Loucy (cell line): ENCODE results near the gene ADGRF4.

Experiments used
- H2AFZ ChIP-seq: fragments of 200-600 bp; sonication (generic); 2 replicates; pipeline ENCODE4 v1.6.0; 2016; ENCODE audit warnings: antibody characterized with exemption, mild to moderate bottlenecking, low read length, moderate library complexity
- H3F3A ChIP-seq: fragments of 200-600 bp; 2 replicates; pipeline ENCODE4 v1.6.0; 2016; ENCODE audit warnings: antibody characterized with exemption, low read depth, mild to moderate bottlenecking
- H3K27me3 ChIP-seq: fragments of 200-600 bp; sonication (generic); 2 replicates; pipeline ENCODE4 v1.6.1; 2014; ENCODE audit warnings: low read length, mild to moderate bottlenecking; ENCODE audit not compliant: insufficient read depth, poor library complexity, severe bottlenecking
- H3K36me3 ChIP-seq: fragments of 200-600 bp; sonication (generic); 2 replicates; pipeline ENCODE4 v1.6.1; 2016; ENCODE audit warnings: low read length; ENCODE audit not compliant: insufficient read depth
- H3K4me1 ChIP-seq: fragments of 200-600 bp; sonication (generic); 2 replicates; pipeline ENCODE4 v1.5.1; 2014; ENCODE audit warnings: low read length, mild to moderate bottlenecking; ENCODE audit not compliant: insufficient read depth, poor library complexity, severe bottlenecking
- H3K4me2 ChIP-seq: fragments of 200-600 bp; sonication (generic); 2 replicates; pipeline ENCODE4 v1.6.0; 2014; ENCODE audit warnings: antibody characterized with exemption, low read length, low read depth, mild to moderate bottlenecking; ENCODE audit not compliant: poor library complexity, severe bottlenecking
- H3K4me3 ChIP-seq: fragments of 200-600 bp; sonication (generic); 2 replicates; pipeline ENCODE4 v1.5.1; 2014; ENCODE audit warnings: low read length, mild to moderate bottlenecking, mixed read lengths; ENCODE audit not compliant: poor library complexity, severe bottlenecking
- H3K79me2 ChIP-seq: fragments of 200-600 bp; sonication (generic); 2 replicates; pipeline ENCODE4 v1.6.1; 2014; ENCODE audit warnings: low read length; ENCODE audit not compliant: insufficient read depth
- H3K9ac ChIP-seq: fragments of 200-600 bp; sonication (generic); 2 replicates; pipeline ENCODE4 v1.6.0; 2014; ENCODE audit warnings: mild to moderate bottlenecking, low read depth, low read length, moderate library complexity; ENCODE audit not compliant: poor library complexity, severe bottlenecking
- H3K9me2 ChIP-seq: fragments of 200-600 bp; sonication (generic); replicated peaks from 2 replicates; pipeline ENCODE4 v1.6.1; 2016; ENCODE audit warnings: low read depth, low read length, mixed read lengths
- H3K9me3 ChIP-seq: fragments of 200-600 bp; sonication (generic); 2 replicates; pipeline ENCODE4 v1.6.1; 2014; ENCODE audit warnings: mild to moderate bottlenecking, antibody characterized with exemption, low read length, low read depth; ENCODE audit not compliant: insufficient read depth
- H4K20me1 ChIP-seq: fragments of 200-600 bp; sonication (generic); 2 replicates; pipeline ENCODE4 v1.6.0; 2014; ENCODE audit warnings: antibody characterized with exemption, low read length, mild to moderate bottlenecking; ENCODE audit not compliant: insufficient read depth, poor library complexity, severe bottlenecking
- EZH2phosphoT487 ChIP-seq: fragments of 200-600 bp; IDR thresholded peaks from 2 replicates; pipeline ENCODE4 v1.6.1; 2018; ENCODE audit warnings: antibody characterized with exemption, mild to moderate bottlenecking, moderate library complexity, borderline replicate concordance
- TF ChIP-seq, protein P1 (sequence below): fragments of 200-600 bp; sonication (generic); conservative IDR thresholded peaks from 2 replicates; pipeline ENCODE4 v1.5.1; 2014; ENCODE audit warnings: mild to moderate bottlenecking, antibody characterized with exemption, low read length

Gene ADGRF4

DNA sequence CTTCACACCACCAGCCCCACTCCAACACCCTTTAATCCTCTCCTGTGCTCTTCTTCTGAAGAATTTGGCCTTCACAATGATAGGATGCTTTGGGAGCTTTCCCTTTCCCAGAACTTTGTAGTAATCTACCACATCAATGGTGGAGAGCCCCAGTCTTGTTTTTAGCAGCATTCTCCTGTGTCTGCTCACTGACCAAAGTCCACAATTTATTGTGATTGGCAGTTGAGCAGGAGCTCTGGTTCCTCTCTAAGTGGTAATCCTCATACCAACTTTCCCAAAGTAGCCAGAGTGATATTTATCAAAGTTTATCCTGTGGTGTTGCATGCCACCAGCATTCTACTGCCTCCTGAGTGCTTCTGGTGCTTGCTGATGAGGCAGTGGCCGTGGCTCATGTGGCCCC is 54.4 kb downstream of the ADGRF4 start:
- no peaks in the 10 kb centered on the region for H3K79me2 ChIP-seq
- no peak overlapping the region for H3K4me2 ChIP-seq
- no peaks in the 10 kb centered on the region for H3F3A ChIP-seq
- H2AFZ ChIP-seq, result no peak overlapping the region
- H3K9me3 ChIP-seq, result no peaks in the 10 kb centered on the region
- no peaks in the 10 kb centered on the region for H3K27me3 ChIP-seq
- H3K9ac ChIP-seq, result no peak overlapping the region
- H3K4me1 ChIP-seq, result no peaks in the 10 kb centered on the region
- no peaks in the 10 kb centered on the region for H3K36me3 ChIP-seq
- no peaks in the 10 kb centered on the region for H3K9me2 ChIP-seq
- no peak overlapping the region for H3K4me3 ChIP-seq
- H4K20me1 ChIP-seq, result no peaks in the 10 kb centered on the region
- TF ChIP-seq EZH2phosphoT487, result no peak
- TF ChIP-seq, protein P1, sequence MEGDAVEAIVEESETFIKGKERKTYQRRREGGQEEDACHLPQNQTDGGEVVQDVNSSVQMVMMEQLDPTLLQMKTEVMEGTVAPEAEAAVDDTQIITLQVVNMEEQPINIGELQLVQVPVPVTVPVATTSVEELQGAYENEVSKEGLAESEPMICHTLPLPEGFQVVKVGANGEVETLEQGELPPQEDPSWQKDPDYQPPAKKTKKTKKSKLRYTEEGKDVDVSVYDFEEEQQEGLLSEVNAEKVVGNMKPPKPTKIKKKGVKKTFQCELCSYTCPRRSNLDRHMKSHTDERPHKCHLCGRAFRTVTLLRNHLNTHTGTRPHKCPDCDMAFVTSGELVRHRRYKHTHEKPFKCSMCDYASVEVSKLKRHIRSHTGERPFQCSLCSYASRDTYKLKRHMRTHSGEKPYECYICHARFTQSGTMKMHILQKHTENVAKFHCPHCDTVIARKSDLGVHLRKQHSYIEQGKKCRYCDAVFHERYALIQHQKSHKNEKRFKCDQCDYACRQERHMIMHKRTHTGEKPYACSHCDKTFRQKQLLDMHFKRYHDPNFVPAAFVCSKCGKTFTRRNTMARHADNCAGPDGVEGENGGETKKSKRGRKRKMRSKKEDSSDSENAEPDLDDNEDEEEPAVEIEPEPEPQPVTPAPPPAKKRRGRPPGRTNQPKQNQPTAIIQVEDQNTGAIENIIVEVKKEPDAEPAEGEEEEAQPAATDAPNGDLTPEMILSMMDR, result no peak

- no peaks in the 10 kb centered on the region for H3K27me3 ChIP-seq
- H3K36me3 ChIP-seq, result no peaks in the 10 kb centered on the region
- H3K9me3 ChIP-seq, result no peaks in the 10 kb centered on the region
- no peaks in the 10 kb centered on the region for H3K9me2 ChIP-seq
- no peaks in the 10 kb centered on the region for H3F3A ChIP-seq
- H2AFZ ChIP-seq, result no peak overlapping the region
- no peaks in the 10 kb centered on the region for H4K20me1 ChIP-seq
- no peak overlapping the region for H3K4me3 ChIP-seq
- no peaks in the 10 kb centered on the region for H3K4me1 ChIP-seq
- no peak overlapping the region for H3K4me2 ChIP-seq
- TF ChIP-seq, protein P1, result no peak
- no peak for TF ChIP-seq EZH2phosphoT487
- H3K9ac ChIP-seq, result no peak overlapping the region
- H3K79me2 ChIP-seq, result no peaks in the 10 kb centered on the region
Observed at GRCh38 chr6:47759364-47759763, 61.0 kb downstream of the ADGRF4 start.

- H3K4me2 ChIP-seq, result no peak overlapping the region
- H3K4me3 ChIP-seq, result no peak overlapping the region
- H3F3A ChIP-seq, result no peaks in the 10 kb centered on the region
- no peaks in the 10 kb centered on the region for H3K9me2 ChIP-seq
- no peak overlapping the region for H2AFZ ChIP-seq
- no peaks in the 10 kb centered on the region for H3K4me1 ChIP-seq
- TF ChIP-seq EZH2phosphoT487, result no peak
- TF ChIP-seq, protein P1, result no peak
- no peaks in the 10 kb centered on the region for H4K20me1 ChIP-seq
- H3K36me3 ChIP-seq, result no peaks in the 10 kb centered on the region
- no peaks in the 10 kb centered on the region for H3K27me3 ChIP-seq
- H3K9me3 ChIP-seq, result no peaks in the 10 kb centered on the region
- H3K79me2 ChIP-seq, result no peaks in the 10 kb centered on the region
- no peak overlapping the region for H3K9ac ChIP-seq
Observed at GRCh38 chr6:47762502-47762901, 64.1 kb downstream of the ADGRF4 start.
